Left renal pelvis (tissue), 4 donors: ENCODE results near the gene PYGO2. TPM values are rescaled to one million over a fixed set of nuclear protein-coding genes. Genes with fewer than 3 reads are reported as not detected.
"Not testable (repeated sequence)": the region's sequence is repeated elsewhere in the genome, so short reads cannot be mapped to it uniquely, and the experiment has no call there.

Experiments
- DNase-seq, 4 donors: peaks; one replicate each; pipeline ENCODE4 v3.0.0-alpha.2; 2013; ENCODE audit warnings: low read depth in 4 of 4, low spot score in 3 of 4
- polyA plus RNA-seq, 4 donors: library from polyadenylated mRNA; unstranded; fragments of 120-200 nt; gene quantifications; one replicate each; pipeline ENCODE4 v1.2.1, GENCODE V29; 2013; ENCODE audit not compliant: insufficient read length in 4 of 4

The PYGO2 gene
- polyA plus RNA-seq, 4 donors: 36.8 to 49.7 (median 44.9) TPM

GRCh38 chr1:154983776-154984466, 22.3 kb upstream of the PYGO2 start:
- DNase-seq: no peak

- peak; percentile 98 to 100 (median 99) for DNase-seq
These were observed 21.5 kb upstream of the PYGO2 start, which contains the start of gene FLAD1 for GRCh38 chr1:154982897-154983648. FLAD1 (plus strand) TSS chr1:154983344; CDS start chr1:154983695, 351 bp downstream.

DNA sequence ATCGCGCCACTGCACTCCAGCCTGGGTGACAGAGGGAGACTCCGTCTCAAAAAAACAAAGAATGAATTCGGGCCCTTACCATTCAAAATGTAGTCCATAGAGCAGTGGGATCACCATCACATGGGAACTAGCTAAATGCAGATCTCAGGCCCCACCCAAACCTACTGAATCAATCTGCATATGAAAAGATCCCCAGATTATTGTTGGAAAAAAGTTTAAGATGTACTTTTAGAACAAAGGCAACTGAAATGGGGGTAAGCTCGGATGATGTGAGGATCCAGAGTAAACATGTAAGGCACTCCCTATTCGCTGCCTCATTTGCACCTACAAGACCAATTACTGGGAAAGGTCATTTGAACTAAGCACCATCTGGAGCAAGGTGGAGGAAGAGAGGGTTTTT, 20.8 kb upstream of the PYGO2 start:
- no peak for DNase-seq

DNA sequence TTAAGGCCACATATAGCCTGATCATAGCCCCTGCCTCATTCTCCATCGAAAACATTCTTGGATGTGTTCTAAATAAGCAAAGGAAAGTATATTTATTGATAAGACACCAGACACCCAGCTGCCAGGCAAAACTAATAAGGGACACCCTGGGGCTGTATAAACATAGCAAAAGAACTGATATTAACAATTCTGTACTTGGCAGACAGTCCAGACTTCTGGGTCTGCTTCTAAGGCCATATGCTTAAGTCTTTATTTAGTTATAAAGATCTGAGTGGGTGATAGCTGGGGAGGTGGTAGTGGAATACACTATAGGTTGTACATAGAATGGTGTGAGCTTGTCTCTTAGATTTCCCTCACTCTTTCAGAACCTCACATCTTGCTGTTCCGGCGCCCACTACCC, 16.8 kb upstream of the PYGO2 start:
- no peak for DNase-seq

GRCh38 chr1:154977762-154978161, 16.2 kb upstream of the PYGO2 start:
- DNase-seq: not testable (repeated sequence)

DNA sequence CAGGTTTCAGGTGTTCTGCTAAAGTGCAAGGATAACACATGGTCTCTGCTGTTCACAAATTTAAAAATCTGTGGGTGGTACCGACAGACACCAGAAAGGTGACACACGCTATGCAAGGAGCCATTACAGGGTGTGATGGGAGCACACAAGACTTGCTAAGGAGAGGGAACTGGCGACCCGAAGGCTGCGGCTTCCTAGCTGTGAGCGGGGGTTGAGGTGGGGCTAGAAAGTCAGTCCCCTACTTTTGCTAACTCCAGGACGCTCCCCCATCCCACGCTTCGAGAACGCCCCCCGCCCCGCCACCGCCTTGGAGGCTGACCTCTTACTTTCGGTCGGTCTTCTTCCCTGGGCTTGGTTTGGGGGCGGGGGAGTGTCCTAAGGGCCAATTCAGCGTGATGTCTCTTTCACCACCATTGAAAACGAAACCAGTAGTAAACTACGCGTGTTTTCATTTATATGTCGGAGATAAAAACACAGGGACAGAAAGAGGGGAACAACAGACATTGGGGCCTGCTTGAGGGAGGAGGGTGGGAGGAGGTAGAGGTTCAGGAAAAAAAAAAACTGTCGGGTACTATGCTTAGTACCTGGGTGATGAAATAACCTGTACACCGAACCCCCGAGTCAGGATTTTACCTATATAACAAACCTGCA, 14.0 kb upstream of the PYGO2 start:
- no peak for DNase-seq

- peak; percentile 95 to 98 (median 96) for DNase-seq
These were observed 13.3 kb upstream of the PYGO2 start for GRCh38 chr1:154974808-154975408.

- peak; percentile 99 to 100 (median 100) for DNase-seq
These were observed 12.7 kb upstream of the PYGO2 start, which contains the start of gene CKS1B for GRCh38 chr1:154974102-154974807. CKS1B (plus strand) TSS chr1:154974681; CDS start chr1:154974746, 65 bp downstream.

- DNase-seq: peak in 3 of 4 donors; percentile 85 to 90 (median 87)
These were observed 11.9 kb upstream of the PYGO2 start for GRCh38 chr1:154973344-154974101.

DNA sequence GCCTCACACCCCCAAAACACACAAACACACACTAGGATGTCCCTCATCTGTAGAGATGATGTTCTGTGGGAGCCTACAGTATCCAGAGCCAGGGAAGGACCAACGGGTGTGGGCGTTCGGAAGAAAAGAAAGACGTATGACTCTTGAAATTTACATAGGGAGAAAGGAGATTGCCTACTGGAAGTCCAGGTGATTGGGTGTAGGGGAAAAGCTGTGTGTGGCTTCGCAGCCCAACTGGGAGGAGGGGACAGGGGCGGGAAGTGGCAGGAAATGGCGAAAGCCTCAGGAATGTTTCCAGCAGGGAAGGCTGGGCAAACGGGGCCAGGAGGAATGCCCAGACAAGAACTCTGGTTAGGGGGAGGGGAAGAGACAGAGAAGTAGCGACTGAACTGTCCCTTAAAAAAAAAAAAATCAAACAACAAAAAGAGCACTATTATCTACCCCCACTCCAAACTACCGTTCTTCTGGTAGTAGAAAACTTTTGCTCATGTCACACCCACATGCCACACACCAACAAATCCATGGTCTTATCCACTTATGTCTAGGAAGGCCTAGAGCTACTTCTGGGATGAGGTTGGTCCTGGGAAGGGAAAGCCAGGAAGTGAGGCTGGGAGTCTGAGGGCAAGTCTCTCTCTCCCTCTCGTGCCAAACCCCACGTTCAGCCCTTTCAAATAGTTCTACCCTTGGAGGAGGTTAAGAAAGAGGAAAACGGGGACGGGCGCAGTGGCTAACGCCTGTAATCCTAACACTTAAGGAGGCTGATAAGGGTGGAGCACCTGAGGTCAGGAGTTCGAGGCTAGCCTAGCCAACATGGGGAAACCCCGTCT, 11.1 kb upstream of the PYGO2 start:
- DNase-seq: no peak

- DNase-seq: no peak
These were observed 10.6 kb upstream of the PYGO2 start for GRCh38 chr1:154972213-154972516.

- no peak for DNase-seq
These were observed 9.9 kb upstream of the PYGO2 start for GRCh38 chr1:154971341-154971998.

DNA sequence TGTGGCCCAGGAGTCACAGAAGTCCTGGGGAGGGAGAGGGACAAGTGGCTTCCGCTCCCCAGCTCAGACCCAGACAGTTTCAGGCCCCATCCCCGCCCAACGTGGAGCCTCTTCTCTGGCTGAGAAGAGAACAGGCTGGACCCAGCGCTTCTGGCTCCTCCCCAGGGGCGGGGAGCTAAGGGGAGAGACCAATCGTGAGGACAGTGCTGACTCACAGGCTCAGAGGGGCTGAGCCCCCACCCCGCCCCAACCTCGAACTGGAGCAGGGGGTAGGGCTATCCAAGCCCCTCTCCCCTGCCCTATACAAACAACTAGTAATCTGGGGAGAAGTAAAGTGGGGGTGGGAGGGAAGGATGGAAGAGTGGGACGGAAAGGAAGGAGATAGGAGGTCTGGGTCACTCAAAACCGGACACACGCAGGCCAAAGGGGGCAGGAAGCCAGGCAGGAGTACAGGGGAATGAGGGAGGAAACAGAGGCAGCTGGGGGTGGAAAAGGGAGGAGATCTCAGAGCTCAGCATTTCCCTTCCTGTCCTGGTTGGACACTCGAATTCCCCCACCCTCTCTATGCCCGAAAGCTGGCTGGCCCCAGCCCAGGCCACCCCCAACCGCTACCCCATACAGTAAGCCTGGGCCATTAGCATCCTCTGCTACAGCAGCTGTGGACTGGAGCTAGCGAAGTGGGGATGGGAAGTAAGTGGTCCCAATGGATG, 9.2 kb upstream of the PYGO2 start, which contains the start of gene SHC1:
Gene SHC1 (minus strand): TSS at position 117 of the 710 bp plus-strand sequence. CDS start 221 bp downstream, outside the sequence.
- peak in 3 of 4 donors; percentile 79 to 81 (median 79) for DNase-seq

DNA sequence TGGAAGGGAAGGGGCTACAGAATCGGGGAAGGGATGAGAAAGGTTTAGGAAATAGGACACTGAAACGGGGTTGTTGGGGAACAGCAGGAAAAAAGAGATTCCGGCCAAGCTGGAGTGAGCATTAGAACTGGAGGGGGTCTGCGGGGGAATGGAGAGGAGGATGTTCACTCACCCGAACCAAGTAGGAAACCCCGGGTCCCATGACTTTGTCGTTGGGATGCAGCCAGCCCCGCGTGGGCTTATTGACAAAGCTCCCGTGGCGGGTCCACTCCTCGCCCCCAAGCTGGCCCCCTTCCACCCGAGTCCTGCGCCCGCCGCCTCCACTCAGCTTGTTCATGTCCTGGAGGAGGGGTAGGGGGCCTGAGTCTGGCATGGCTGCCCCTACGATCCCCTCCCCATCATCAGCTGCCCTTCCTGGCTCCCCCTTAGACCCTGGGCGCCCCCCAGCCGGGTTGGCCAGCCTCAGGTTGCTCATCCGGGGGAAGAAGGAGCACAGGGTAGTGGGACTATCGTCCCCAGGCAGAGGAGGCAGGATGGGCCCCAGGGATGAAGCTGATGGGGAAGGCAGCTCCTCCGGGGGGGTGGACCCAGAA, 8.4 kb upstream of the PYGO2 start:
- DNase-seq: no peak

DNA sequence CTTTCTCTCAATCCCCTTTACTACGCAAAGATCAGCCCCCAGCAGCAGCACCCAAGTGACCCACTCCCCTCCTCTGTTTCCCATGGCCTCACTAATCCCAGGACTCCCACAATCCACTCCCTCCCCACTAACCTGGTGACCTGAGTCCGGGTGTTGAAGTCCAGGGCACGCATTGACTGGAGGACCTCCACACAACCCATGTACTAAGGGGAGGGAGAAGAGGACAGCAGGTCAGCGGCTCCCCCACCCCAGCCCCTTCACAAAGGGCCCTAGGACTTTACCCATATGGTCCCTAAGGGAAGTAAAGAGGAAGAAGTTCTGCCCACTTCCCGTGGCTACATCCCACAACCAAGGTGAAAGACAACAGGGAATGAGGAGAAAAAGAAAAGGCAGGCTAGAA, 7.7 kb upstream of the PYGO2 start:
- no peak for DNase-seq

- DNase-seq: no peak
These were observed 7.1 kb upstream of the PYGO2 start for GRCh38 chr1:154968731-154969130.

GRCh38 chr1:154967331-154967950, 5.9 kb upstream of the PYGO2 start:
- DNase-seq: no peak
